Glutamatergic neuron (in vitro differentiated cells): ENCODE results near the gene PAM16. TPM values are rescaled to one million over a fixed set of nuclear protein-coding genes. Genes with fewer than 3 reads are reported as not detected.

Source experiments
- DNase-seq: peaks from one replicate; pipeline ENCODE4 v3.0.0; 2022
- H3K27ac Mint-ChIP-seq: one replicate; pipeline ENCODE4 v1.8.0; 2020; ENCODE audit warnings: mild to moderate bottlenecking, mixed read lengths, inconsistent platforms; ENCODE audit not compliant: unreplicated experiment
- H3K27me3 Mint-ChIP-seq: one replicate; pipeline ENCODE4 v1.8.0; 2020; ENCODE audit warnings: mild to moderate bottlenecking, moderate library complexity, mixed read lengths, inconsistent platforms; ENCODE audit not compliant: unreplicated experiment
- H3K36me3 Mint-ChIP-seq: one replicate; pipeline ENCODE4 v1.8.0; 2020; ENCODE audit warnings: mild to moderate bottlenecking, mixed read lengths, inconsistent platforms; ENCODE audit not compliant: unreplicated experiment
- H3K4me1 Mint-ChIP-seq: one replicate; pipeline ENCODE4 v1.8.0; 2020; ENCODE audit warnings: mild to moderate bottlenecking, low read depth, mixed read lengths, inconsistent platforms; ENCODE audit not compliant: unreplicated experiment
- H3K4me3 Mint-ChIP-seq: one replicate; pipeline ENCODE4 v1.8.0; 2020; ENCODE audit warnings: mild to moderate bottlenecking, mixed read lengths, inconsistent platforms; ENCODE audit not compliant: unreplicated experiment
- H3K9me3 Mint-ChIP-seq: one replicate; pipeline ENCODE4 v1.8.0; 2020; ENCODE audit warnings: mild to moderate bottlenecking, moderate library complexity, mixed read lengths, inconsistent platforms; ENCODE audit not compliant: unreplicated experiment
- total RNA-seq: library from RNA; stranded (reverse); fragmentation: NEBNext Ultra II Directional; extraction: Animal tissue kit (Norgen Biotek cat#: 25700); gene quantifications from one replicate; pipeline ENCODE4 v1.2.1, GENCODE V29; 2021; ENCODE audit not compliant: unreplicated experiment
- TF ChIP-seq, protein P1 (sequence below): fragments of 200-600 bp; sonication (generic); IDR thresholded peaks from one replicate; pipeline ENCODE4 v1.5.0; 2021; ENCODE audit not compliant: partially characterized antibody, unreplicated experiment

The PAM16 gene
- total RNA-seq, 1 donor from 2014 or later: 33.1 TPM

DNA sequence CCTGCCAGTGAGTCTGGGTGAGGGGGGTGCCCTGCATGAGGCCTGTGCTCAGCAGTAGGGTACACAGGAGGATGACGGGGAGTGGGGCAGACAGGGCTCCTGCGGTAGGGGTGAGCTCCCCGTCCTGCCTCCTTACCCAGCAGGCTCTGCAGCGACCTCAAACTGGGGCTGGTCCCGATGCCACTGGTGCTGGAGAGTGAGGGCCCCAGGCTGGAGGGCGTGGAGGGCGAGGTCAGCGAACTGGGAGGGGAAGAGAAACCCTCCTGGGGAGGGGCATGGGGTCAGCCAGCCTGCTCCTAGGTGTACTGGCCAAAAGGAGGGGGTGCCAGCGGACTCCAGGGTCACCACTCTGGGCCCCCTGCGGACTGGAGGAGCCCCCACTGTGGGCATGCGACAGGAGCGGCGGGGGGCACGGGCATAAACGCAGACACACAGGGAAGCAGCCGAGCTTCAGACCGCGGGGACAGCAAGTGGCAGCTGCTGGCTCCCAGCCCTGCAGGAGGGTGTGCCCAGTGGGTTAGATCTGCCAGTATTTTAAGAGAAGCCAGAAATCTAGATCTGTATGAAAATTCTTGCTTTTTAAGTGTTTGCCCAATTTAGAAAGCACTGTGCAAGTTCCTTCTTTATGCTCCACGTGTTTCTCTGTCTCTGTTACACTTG is 11.5 kb upstream of the PAM16 start:
- TF ChIP-seq, protein P1, sequence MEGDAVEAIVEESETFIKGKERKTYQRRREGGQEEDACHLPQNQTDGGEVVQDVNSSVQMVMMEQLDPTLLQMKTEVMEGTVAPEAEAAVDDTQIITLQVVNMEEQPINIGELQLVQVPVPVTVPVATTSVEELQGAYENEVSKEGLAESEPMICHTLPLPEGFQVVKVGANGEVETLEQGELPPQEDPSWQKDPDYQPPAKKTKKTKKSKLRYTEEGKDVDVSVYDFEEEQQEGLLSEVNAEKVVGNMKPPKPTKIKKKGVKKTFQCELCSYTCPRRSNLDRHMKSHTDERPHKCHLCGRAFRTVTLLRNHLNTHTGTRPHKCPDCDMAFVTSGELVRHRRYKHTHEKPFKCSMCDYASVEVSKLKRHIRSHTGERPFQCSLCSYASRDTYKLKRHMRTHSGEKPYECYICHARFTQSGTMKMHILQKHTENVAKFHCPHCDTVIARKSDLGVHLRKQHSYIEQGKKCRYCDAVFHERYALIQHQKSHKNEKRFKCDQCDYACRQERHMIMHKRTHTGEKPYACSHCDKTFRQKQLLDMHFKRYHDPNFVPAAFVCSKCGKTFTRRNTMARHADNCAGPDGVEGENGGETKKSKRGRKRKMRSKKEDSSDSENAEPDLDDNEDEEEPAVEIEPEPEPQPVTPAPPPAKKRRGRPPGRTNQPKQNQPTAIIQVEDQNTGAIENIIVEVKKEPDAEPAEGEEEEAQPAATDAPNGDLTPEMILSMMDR: no peak
- Mint-ChIP-seq H3K4me3 (no peak overlapping the region), H3K9me3 (peaks cover 6% of the 10 kb centered on the region), H3K27me3 (peaks cover 3% of the 10 kb centered on the region), H3K36me3 (no peaks in the 10 kb centered on the region), H3K4me1 (no peaks in the 10 kb centered on the region), H3K27ac (no peak overlapping the region)
- DNase-seq: no peak

DNA sequence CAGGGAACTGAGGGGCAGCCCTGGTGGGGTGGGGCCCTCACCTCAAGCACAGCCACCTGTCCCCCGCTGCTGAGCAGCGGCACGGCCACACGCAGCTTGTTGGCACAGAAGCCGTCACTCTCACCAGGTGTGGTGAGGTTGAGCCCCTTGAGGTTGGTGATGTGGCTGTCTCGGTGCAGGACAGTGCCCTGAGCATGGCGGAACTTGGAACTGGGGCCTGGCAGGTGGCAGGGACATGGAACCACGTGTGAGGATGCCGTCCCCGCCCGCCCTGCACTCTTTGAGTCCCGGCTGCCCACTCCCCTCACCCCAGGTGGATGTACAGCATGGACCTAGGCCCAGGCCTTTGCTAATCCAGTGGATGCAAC is 10.8 kb upstream of the PAM16 start:
- H3K4me3 Mint-ChIP-seq: no peak overlapping the region
- TF ChIP-seq, protein P1: no peak
- H3K9me3 Mint-ChIP-seq: peaks cover 6% of the 10 kb centered on the region
- H3K36me3 Mint-ChIP-seq: no peaks in the 10 kb centered on the region
- no peak overlapping the region for H3K27ac Mint-ChIP-seq
- DNase-seq: no peak
- peaks cover 3% of the 10 kb centered on the region for H3K27me3 Mint-ChIP-seq
- H3K4me1 Mint-ChIP-seq: no peaks in the 10 kb centered on the region

DNA sequence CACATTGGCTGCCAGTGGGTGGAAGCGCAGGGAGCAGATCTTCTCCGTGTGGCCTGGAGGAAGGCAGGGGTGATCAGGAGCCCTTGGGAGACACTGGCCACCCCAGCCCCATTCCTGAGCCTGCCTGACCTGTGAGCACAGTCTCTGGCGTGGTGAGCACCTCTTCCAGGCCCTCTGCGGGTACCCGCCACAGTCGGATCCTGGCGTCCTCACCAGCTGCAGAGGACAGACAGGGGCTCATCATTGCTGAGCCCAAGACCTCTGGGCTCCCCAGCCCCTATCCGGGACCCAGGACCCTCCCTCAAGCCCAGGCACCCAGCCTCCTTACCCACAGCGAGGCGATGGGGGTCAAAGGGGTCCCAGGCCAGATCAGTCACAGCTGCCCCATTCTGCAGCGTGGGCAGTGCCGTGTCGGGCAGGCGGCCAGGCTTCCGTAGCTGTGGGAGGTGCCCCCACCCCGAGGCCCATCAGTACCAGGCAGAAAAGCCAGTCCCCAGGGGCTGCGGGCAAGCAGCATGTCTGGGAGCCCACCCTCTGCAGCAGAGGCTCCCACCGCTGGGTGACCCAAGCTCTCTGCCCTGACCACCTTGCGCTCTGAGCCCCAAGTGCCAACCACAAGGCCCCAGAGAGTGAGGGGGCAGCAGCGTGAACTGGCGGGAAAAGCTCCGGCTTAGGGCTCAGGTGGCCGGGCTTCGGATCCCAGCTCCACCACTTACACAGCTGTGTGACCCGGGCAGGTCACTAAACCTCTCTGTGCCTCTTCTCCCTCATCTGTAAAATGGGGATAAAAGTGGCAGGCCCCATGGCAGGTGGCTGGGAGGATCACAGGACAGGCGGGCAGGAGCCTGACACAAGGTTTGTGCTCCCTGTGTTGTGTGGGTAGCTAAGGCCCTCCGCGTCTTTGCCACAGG is 10.2 kb upstream of the PAM16 start:
- H3K4me3 Mint-ChIP-seq: no peak overlapping the region

DNA sequence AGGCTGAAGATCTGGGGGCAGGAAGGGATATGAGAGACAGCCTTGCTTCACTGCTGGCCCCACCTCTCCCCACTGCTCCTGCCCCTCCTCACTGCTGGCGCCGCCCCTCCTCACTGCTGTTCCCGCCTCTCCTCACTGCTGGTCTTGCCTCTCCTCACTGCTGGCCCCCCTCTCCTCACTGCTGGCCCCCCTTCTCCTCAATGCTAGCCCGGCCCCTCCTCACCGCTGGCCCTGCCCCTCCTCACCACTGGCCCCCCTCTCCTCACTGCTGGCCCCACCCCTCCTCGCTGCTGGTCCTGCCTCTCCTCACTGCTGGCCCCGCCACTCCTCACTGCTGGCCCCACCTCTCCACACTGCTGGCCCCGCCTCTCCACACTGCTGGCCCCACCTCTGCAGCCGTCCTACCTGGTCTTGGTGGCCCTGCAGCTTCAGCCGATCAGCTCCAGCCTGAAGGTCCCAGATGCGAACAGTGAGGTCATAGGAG is 9.5 kb upstream of the PAM16 start:
- Mint-ChIP-seq H3K36me3 (no peaks in the 10 kb centered on the region), H3K27me3 (peaks cover 3% of the 10 kb centered on the region), H3K9me3 (peaks cover 6% of the 10 kb centered on the region), H3K27ac (no peak overlapping the region), H3K4me1 (no peaks in the 10 kb centered on the region), H3K4me3 (no peak overlapping the region)
- no peak for DNase-seq
- TF ChIP-seq, protein P1: no peak

More for the DNA sequence above, 10.2 kb upstream of the PAM16 start:
- TF ChIP-seq, protein P1: no peak
- Mint-ChIP-seq H3K4me1 (no peaks in the 10 kb centered on the region), H3K27me3 (peaks cover 3% of the 10 kb centered on the region), H3K36me3 (no peaks in the 10 kb centered on the region), H3K9me3 (peaks cover 6% of the 10 kb centered on the region), H3K27ac (no peak overlapping the region)
- no peak for DNase-seq

DNA sequence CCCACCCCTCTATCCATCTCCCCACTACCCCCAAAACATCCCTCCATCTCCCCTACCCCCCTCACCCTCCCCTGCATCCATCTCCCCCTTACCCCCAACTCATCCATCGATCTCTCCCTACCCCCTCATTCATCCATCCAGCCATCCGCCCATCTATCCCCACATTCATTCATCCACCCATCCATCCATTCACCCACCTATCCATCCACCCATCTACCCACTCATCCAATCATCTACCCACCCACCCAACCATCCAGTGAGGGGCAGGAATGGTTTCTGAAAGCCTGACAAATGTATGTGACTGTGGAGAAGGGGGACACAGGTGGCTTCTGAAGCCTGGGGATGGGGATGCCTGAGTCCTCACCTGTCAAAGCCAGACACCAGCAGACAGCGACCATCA is 8.8 kb upstream of the PAM16 start:
- H3K9me3 Mint-ChIP-seq: peaks cover 6% of the 10 kb centered on the region
- no peak for DNase-seq
- no peaks in the 10 kb centered on the region for H3K4me1 Mint-ChIP-seq
- no peak overlapping the region for H3K27ac Mint-ChIP-seq
- peaks cover 3% of the 10 kb centered on the region for H3K27me3 Mint-ChIP-seq
- no peaks in the 10 kb centered on the region for H3K36me3 Mint-ChIP-seq
- no peak overlapping the region for H3K4me3 Mint-ChIP-seq
- TF ChIP-seq, protein P1: no peak
